Measurements from ENCODE around the gene AGAP1. TPM values are rescaled to one million over a fixed set of nuclear protein-coding genes. Genes with fewer than 3 reads are reported as not detected.

The AGAP1 gene
- total RNA-seq, 1 donor from 2014 or later: 20.4 TPM

DNA sequence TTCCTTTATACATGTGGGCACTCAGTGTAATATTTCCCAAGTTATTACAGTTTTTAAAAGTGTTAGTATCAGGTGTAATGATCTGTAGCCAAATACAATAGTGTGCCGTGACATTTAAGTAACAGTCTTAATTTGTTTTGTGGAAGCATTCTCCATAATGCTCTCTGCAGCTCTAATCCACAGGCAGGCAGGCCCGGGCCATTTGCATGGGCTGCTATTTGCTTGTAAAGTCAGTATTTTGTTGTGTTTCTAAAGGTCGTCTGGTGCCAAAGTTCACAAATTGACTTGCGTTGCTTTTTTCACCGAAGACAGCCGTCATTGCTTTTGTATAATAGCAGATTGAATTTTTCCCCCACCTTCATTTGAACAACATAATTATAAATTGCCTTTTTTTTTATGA lies 521.3 kb downstream of the AGAP1 start:
- no peaks in the 10 kb centered on the region for H3K79me2 ChIP-seq (ENCODE audit: low read depth)
- H3K27me3 Mint-ChIP-seq (ENCODE audit: insufficient read depth, low read depth): peaks cover 3% of the 10 kb centered on the region
- peaks cover 31% of the 10 kb centered on the region for H3K4me1 Mint-ChIP-seq
- no peaks in the 10 kb centered on the region for H3K36me3 ChIP-seq
- H2AFZ ChIP-seq (replicated peaks): no peak overlapping the region
- peak; percentile 24 for DNase-seq (ENCODE audit: low spot score)
- H3K9me3 ChIP-seq (ENCODE audit: low read depth): no peaks in the 10 kb centered on the region
- no peak overlapping the region for H3K4me3 Mint-ChIP-seq
- H3K4me1 ChIP-seq: peaks cover 24% of the 10 kb centered on the region
- H4K20me1 ChIP-seq (ENCODE audit: low read depth): peaks cover 37% of the 10 kb centered on the region
- peaks cover 14% of the 10 kb centered on the region for H3F3A ChIP-seq (ENCODE audit: low read depth)
- H3K36me3 Mint-ChIP-seq: peaks cover 20% of the 10 kb centered on the region
- H3K9me3 Mint-ChIP-seq: no peaks in the 10 kb centered on the region
- H3K27ac ChIP-seq: no peak overlapping the region
- H3K4me3 ChIP-seq: no peak overlapping the region
- no peak overlapping the region for H3K27ac Mint-ChIP-seq
- peak overlapping the region; percentile 30 for H3K4me2 ChIP-seq
- no peak overlapping the region for H3K9ac ChIP-seq
- H3K27me3 ChIP-seq: no peaks in the 10 kb centered on the region
- no peak for TF ChIP-seq EZH2 (IDR thresholded peaks at IDR 0.05)
- TF ChIP-seq, protein P1, sequence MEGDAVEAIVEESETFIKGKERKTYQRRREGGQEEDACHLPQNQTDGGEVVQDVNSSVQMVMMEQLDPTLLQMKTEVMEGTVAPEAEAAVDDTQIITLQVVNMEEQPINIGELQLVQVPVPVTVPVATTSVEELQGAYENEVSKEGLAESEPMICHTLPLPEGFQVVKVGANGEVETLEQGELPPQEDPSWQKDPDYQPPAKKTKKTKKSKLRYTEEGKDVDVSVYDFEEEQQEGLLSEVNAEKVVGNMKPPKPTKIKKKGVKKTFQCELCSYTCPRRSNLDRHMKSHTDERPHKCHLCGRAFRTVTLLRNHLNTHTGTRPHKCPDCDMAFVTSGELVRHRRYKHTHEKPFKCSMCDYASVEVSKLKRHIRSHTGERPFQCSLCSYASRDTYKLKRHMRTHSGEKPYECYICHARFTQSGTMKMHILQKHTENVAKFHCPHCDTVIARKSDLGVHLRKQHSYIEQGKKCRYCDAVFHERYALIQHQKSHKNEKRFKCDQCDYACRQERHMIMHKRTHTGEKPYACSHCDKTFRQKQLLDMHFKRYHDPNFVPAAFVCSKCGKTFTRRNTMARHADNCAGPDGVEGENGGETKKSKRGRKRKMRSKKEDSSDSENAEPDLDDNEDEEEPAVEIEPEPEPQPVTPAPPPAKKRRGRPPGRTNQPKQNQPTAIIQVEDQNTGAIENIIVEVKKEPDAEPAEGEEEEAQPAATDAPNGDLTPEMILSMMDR (IDR thresholded peaks at IDR 0.05): no peak

DNA sequence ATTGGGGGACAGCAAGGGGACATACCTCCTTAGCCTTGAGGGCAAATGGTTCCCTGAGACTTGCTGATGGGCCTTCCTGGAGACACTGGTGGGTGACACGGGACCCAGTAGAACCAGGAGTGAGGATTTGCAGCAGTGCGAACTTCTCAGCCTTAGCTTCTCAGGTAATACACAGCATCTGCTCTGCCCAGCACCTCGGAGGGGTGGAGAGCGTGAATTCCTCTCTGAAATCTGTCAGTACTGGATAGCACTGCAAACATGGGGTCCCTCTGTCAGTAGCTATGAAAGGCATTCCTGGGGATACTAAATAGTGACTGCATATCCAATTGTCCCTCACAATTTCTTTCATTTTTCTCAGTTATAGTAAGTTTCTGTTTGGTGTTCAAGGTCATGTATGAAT lies 522.7 kb downstream of the AGAP1 start:
- H3K4me1 Mint-ChIP-seq: peaks cover 34% of the 10 kb centered on the region

DNA sequence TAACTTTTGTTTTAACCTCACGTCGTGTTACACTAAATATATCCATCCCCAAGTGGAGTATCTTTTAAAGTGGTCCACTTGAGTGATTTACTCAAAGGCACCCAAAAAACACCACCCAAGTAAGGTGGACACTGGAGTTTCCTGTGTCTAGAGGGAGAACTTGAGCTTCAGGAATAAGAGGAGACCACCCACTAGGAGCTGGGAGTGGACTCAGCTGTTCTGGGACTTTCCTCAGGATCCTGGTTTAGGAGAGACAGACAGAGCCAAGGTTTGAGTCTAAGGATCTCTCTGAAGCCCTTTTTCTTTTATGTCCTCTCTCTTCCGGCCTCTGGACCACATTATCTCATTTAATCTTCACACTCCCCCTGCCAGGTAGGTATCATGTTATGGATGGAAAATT lies 523.6 kb downstream of the AGAP1 start:
- H3K36me3 Mint-ChIP-seq: peaks cover 23% of the 10 kb centered on the region
- H3K27me3 ChIP-seq: no peaks in the 10 kb centered on the region
- H3K4me2 ChIP-seq: no peak overlapping the region
- H3K27ac Mint-ChIP-seq: no peak overlapping the region
- peaks cover 24% of the 10 kb centered on the region for H3K4me1 ChIP-seq
- no peaks in the 10 kb centered on the region for H3K36me3 ChIP-seq
- peaks cover 37% of the 10 kb centered on the region for H4K20me1 ChIP-seq (ENCODE audit: low read depth)
- H3K9me3 ChIP-seq (ENCODE audit: low read depth): no peaks in the 10 kb centered on the region
- H3K79me2 ChIP-seq (ENCODE audit: low read depth): no peaks in the 10 kb centered on the region
- no peak for DNase-seq (ENCODE audit: low spot score)
- no peak overlapping the region for H3K4me3 Mint-ChIP-seq
- H3K9ac ChIP-seq: no peak overlapping the region
- no peaks in the 10 kb centered on the region for H3K9me3 Mint-ChIP-seq
- no peak overlapping the region for H3K4me3 ChIP-seq
- no peak overlapping the region for H3K27ac ChIP-seq
- no peak overlapping the region for H2AFZ ChIP-seq (replicated peaks)
- H3K27me3 Mint-ChIP-seq (ENCODE audit: insufficient read depth, low read depth): peaks cover 3% of the 10 kb centered on the region
- no peak for TF ChIP-seq EZH2 (IDR thresholded peaks at IDR 0.05)
- TF ChIP-seq, protein P1 (IDR thresholded peaks at IDR 0.05): no peak
- TF ChIP-seq EZH2phosphoT487 (IDR thresholded peaks at IDR 0.05): no peak
- H3K4me1 Mint-ChIP-seq: peaks cover 26% of the 10 kb centered on the region
- peaks cover 14% of the 10 kb centered on the region for H3F3A ChIP-seq (ENCODE audit: low read depth)

More for the DNA sequence above, 522.7 kb downstream of the AGAP1 start:
- Histone ChIP-seq H3K4me1 (peaks cover 24% of the 10 kb centered on the region), H3F3A (ENCODE audit: low read depth) (peaks cover 14% of the 10 kb centered on the region), H2AFZ (replicated peaks) (no peak overlapping the region), H4K20me1 (ENCODE audit: low read depth) (peaks cover 37% of the 10 kb centered on the region), H3K79me2 (ENCODE audit: low read depth) (no peaks in the 10 kb centered on the region), H3K27me3 (no peaks in the 10 kb centered on the region), H3K4me2 (no peak overlapping the region), H3K9ac (no peak overlapping the region), H3K4me3 (no peak overlapping the region), H3K27ac (no peak overlapping the region), H3K9me3 (ENCODE audit: low read depth) (no peaks in the 10 kb centered on the region), H3K36me3 (no peaks in the 10 kb centered on the region)
- peaks cover 3% of the 10 kb centered on the region for H3K27me3 Mint-ChIP-seq (ENCODE audit: insufficient read depth, low read depth)
- DNase-seq (ENCODE audit: low spot score): no peak
- H3K27ac Mint-ChIP-seq: no peak overlapping the region
- no peaks in the 10 kb centered on the region for H3K9me3 Mint-ChIP-seq
- TF ChIP-seq EZH2phosphoT487 (IDR thresholded peaks at IDR 0.05) (no peak), EZH2 (IDR thresholded peaks at IDR 0.05) (no peak)
- TF ChIP-seq, protein P1 (IDR thresholded peaks at IDR 0.05): no peak
- peaks cover 21% of the 10 kb centered on the region for H3K36me3 Mint-ChIP-seq
- H3K4me3 Mint-ChIP-seq: no peak overlapping the region

All from neural progenitor cell (in vitro differentiated cells).